Immature natural killer cell (primary cell): ENCODE measurements around the gene ZSCAN25. TPM values are rescaled to one million over a fixed set of nuclear protein-coding genes. Genes with fewer than 3 reads are reported as not detected.
"Not testable (repeated sequence)": the region's sequence is repeated elsewhere in the genome, so short reads cannot be mapped to it uniquely, and the experiment has no call there.

ENCODE experiments used
- DNase-seq, 3 donors: peaks; one replicate each; pipeline ENCODE4 v3.0.0; 2022; ENCODE audit warnings: mixed read lengths in 1 of 3
- H3K27ac Mint-ChIP-seq, 6 donors: one replicate each; pipeline ENCODE4 v1.8.0; 2020; ENCODE audit warnings: mixed read lengths in 6 of 6, mild to moderate bottlenecking in 5 of 6, inconsistent platforms in 4 of 6, moderate library complexity in 3 of 6
- H3K27me3 Mint-ChIP-seq, 3 donors: one replicate each; pipeline ENCODE4 v1.8.0; 2020 to 2021; ENCODE audit warnings: low read depth in 3 of 3, mild to moderate bottlenecking in 3 of 3, mixed read lengths in 3 of 3, moderate library complexity in 3 of 3, inconsistent platforms in 1 of 3
- H3K36me3 Mint-ChIP-seq, 3 donors: one replicate each; pipeline ENCODE4 v1.8.0; 2020; ENCODE audit warnings: mixed read lengths in 3 of 3, inconsistent platforms in 2 of 3, mild to moderate bottlenecking in 2 of 3
- H3K4me1 Mint-ChIP-seq, 2 donors: one replicate each; pipeline ENCODE4 v1.8.0; 2020; ENCODE audit warnings: inconsistent platforms in 2 of 2, mild to moderate bottlenecking in 2 of 2, mixed read lengths in 2 of 2, moderate library complexity in 1 of 2
- H3K4me3 Mint-ChIP-seq, 5 donors: one replicate each; pipeline ENCODE4 v1.8.0; 2020; ENCODE audit warnings: mild to moderate bottlenecking in 5 of 5, mixed read lengths in 5 of 5, inconsistent platforms in 3 of 5, moderate library complexity in 3 of 5
- H3K9me3 Mint-ChIP-seq, 6 donors: one replicate each; pipeline ENCODE4 v1.8.0; 2020; ENCODE audit warnings: mild to moderate bottlenecking in 6 of 6, mixed read lengths in 6 of 6, inconsistent platforms in 4 of 6, moderate library complexity in 3 of 6
- polyA plus RNA-seq, 3 donors: library from polyadenylated mRNA; unstranded; fragments of 300-500 nt; fragmentation: Illumina TruSeq; gene quantifications; one replicate each; pipeline ENCODE4 v1.2.3, GENCODE V29; 2021

The ZSCAN25 gene
- polyA plus RNA-seq, 3 donors from 2014 or later = 7.6 to 14.9 (median 9.6) TPM

GRCh38 chr7:99623702-99624447, 7.1 kb downstream of the ZSCAN25 start:
- Mint-ChIP-seq H3K4me1 (peaks cover 44 to 46% of the 10 kb centered on the region in 2 donors), H3K27ac (peak overlapping the region; percentile 84 to 95 (median 92)), H3K27me3 (peaks cover 0 to 8% (median 7%) of the 10 kb centered on the region in 3 donors), H3K4me3 (peak overlapping the region; percentile 55 to 82 (median 77)), H3K36me3 (peaks cover 31 to 73% (median 40%) of the 10 kb centered on the region in 3 donors), H3K9me3 (no peaks in the 10 kb centered on the region)
- peak in 1 of 3 donors; percentile 6 for DNase-seq

GRCh38 chr7:99624484-99624883, 7.7 kb downstream of the ZSCAN25 start:
- Mint-ChIP-seq H3K4me3 (peak overlapping the region; percentile 55 to 82 (median 77)), H3K27ac (peak overlapping the region; percentile 84 to 95 (median 92)), H3K9me3 (no peaks in the 10 kb centered on the region), H3K36me3 (peaks cover 25 to 71% (median 35%) of the 10 kb centered on the region in 3 donors), H3K27me3 (peaks cover 0 to 8% (median 6%) of the 10 kb centered on the region in 3 donors), H3K4me1 (peaks cover 39 to 41% of the 10 kb centered on the region in 2 donors)
- peak; percentile 64 to 79 (median 69) for DNase-seq

- no peaks in the 10 kb centered on the region for H3K9me3 Mint-ChIP-seq
- peaks cover 0 to 8% (median 6%) of the 10 kb centered on the region in 3 donors for H3K27me3 Mint-ChIP-seq
- no peak for DNase-seq
- peaks cover 39 to 40% of the 10 kb centered on the region in 2 donors for H3K4me1 Mint-ChIP-seq
- peak overlapping the region in 1 of 5 donors; percentile 79 for H3K4me3 Mint-ChIP-seq
- H3K27ac Mint-ChIP-seq = peak overlapping the region; percentile 84 to 95 (median 92)
- H3K36me3 Mint-ChIP-seq = peaks cover 20 to 72% (median 37%) of the 10 kb centered on the region in 3 donors
These were observed 8.6 kb downstream of the ZSCAN25 start for GRCh38 chr7:99625321-99625720.

GRCh38 chr7:99625961-99626360, 9.2 kb downstream of the ZSCAN25 start:
- H3K27ac Mint-ChIP-seq = peak overlapping the region; percentile 53 to 95 (median 75)
- peaks cover 0 to 8% (median 6%) of the 10 kb centered on the region in 3 donors for H3K27me3 Mint-ChIP-seq
- no peaks in the 10 kb centered on the region for H3K9me3 Mint-ChIP-seq
- H3K36me3 Mint-ChIP-seq = peaks cover 23 to 72% (median 41%) of the 10 kb centered on the region in 3 donors
- no peak for DNase-seq
- H3K4me1 Mint-ChIP-seq = peaks cover 41 to 46% of the 10 kb centered on the region in 2 donors
- H3K4me3 Mint-ChIP-seq = no peak overlapping the region

- Mint-ChIP-seq H3K27ac (peak overlapping the region in 4 of 6 donors; percentile 53 to 95 (median 64)), H3K36me3 (peaks cover 17 to 67% (median 44%) of the 10 kb centered on the region in 3 donors), H3K4me3 (no peak overlapping the region), H3K27me3 (peaks cover 0 to 8% (median 6%) of the 10 kb centered on the region in 3 donors), H3K9me3 (no peaks in the 10 kb centered on the region), H3K4me1 (peaks cover 42 to 53% of the 10 kb centered on the region in 2 donors)
- DNase-seq = no peak
These were observed 9.9 kb downstream of the ZSCAN25 start for GRCh38 chr7:99626661-99627060.

- Mint-ChIP-seq H3K4me1 (peaks cover 38 to 56% of the 10 kb centered on the region in 2 donors), H3K9me3 (no peaks in the 10 kb centered on the region), H3K36me3 (peaks cover 12 to 61% (median 44%) of the 10 kb centered on the region in 3 donors), H3K27ac (no peak overlapping the region), H3K27me3 (peaks cover 0 to 8% (median 6%) of the 10 kb centered on the region in 3 donors), H3K4me3 (no peak overlapping the region)
- no peak for DNase-seq
These were observed 10.8 kb downstream of the ZSCAN25 start for GRCh38 chr7:99627513-99627912.

- no peak overlapping the region for H3K4me3 Mint-ChIP-seq
- H3K9me3 Mint-ChIP-seq = no peaks in the 10 kb centered on the region
- peaks cover 10 to 52% (median 39%) of the 10 kb centered on the region in 3 donors for H3K36me3 Mint-ChIP-seq
- peaks cover 0 to 8% (median 6%) of the 10 kb centered on the region in 3 donors for H3K27me3 Mint-ChIP-seq
- H3K4me1 Mint-ChIP-seq = peaks cover 29 to 48% of the 10 kb centered on the region in 2 donors
- DNase-seq = no peak
- peak overlapping the region in 1 of 6 donors; percentile 40 for H3K27ac Mint-ChIP-seq
These were observed 12.0 kb downstream of the ZSCAN25 start for GRCh38 chr7:99628471-99629465.

GRCh38 chr7:99629643-99630042, 12.9 kb downstream of the ZSCAN25 start:
- no peaks in the 10 kb centered on the region for H3K9me3 Mint-ChIP-seq
- no peak overlapping the region for H3K27ac Mint-ChIP-seq
- peaks cover 0 to 4% (median 3%) of the 10 kb centered on the region in 3 donors for H3K27me3 Mint-ChIP-seq
- H3K36me3 Mint-ChIP-seq = peaks cover 10 to 45% (median 32%) of the 10 kb centered on the region in 3 donors
- H3K4me3 Mint-ChIP-seq = no peak overlapping the region
- DNase-seq = no peak
- H3K4me1 Mint-ChIP-seq = peaks cover 20 to 39% of the 10 kb centered on the region in 2 donors

- Mint-ChIP-seq H3K4me3 (no peak overlapping the region), H3K36me3 (peaks cover 5 to 32% (median 26%) of the 10 kb centered on the region in 3 donors)
- DNase-seq = no peak
These were observed 14.8 kb downstream of the ZSCAN25 start for GRCh38 chr7:99631295-99632109.

GRCh38 chr7:99637414-99637813, 20.7 kb downstream of the ZSCAN25 start:
- not testable (repeated sequence) for H3K27me3 Mint-ChIP-seq, H3K4me1 Mint-ChIP-seq, H3K27ac Mint-ChIP-seq, H3K4me3 Mint-ChIP-seq, DNase-seq, H3K36me3 Mint-ChIP-seq, H3K9me3 Mint-ChIP-seq

More at GRCh38 chr7:99631295-99632109, 14.8 kb downstream of the ZSCAN25 start:
- Mint-ChIP-seq H3K27me3 (peaks cover 0 to 2% (median 0%) of the 10 kb centered on the region in 3 donors), H3K4me1 (peaks cover 4 to 24% of the 10 kb centered on the region in 2 donors), H3K9me3 (no peaks in the 10 kb centered on the region), H3K27ac (peak overlapping the region; percentile 11 to 77 (median 52))

- H3K4me3 Mint-ChIP-seq = no peak overlapping the region
- DNase-seq = no peak
- H3K4me1 Mint-ChIP-seq = no peaks in the 10 kb centered on the region
- H3K9me3 Mint-ChIP-seq = no peaks in the 10 kb centered on the region
- H3K27me3 Mint-ChIP-seq = no peaks in the 10 kb centered on the region
- no peak overlapping the region for H3K27ac Mint-ChIP-seq
- H3K36me3 Mint-ChIP-seq = peaks cover 0 to 4% (median 4%) of the 10 kb centered on the region in 3 donors
These were observed 22.0 kb downstream of the ZSCAN25 start for GRCh38 chr7:99638731-99639130.

GRCh38 chr7:99639267-99639666, 22.5 kb downstream of the ZSCAN25 start:
- Mint-ChIP-seq H3K27ac (no peak overlapping the region), H3K27me3 (no peaks in the 10 kb centered on the region), H3K4me1 (no peaks in the 10 kb centered on the region), H3K4me3 (no peak overlapping the region), H3K9me3 (no peaks in the 10 kb centered on the region), H3K36me3 (peaks cover 0 to 7% (median 6%) of the 10 kb centered on the region in 3 donors)
- DNase-seq = no peak

GRCh38 chr7:99642027-99642426, 25.3 kb downstream of the ZSCAN25 start:
- Mint-ChIP-seq H3K36me3 (peaks cover 10 to 25% (median 21%) of the 10 kb centered on the region in 3 donors), H3K4me3 (no peak overlapping the region), H3K4me1 (no peaks in the 10 kb centered on the region), H3K27ac (no peak overlapping the region), H3K9me3 (no peaks in the 10 kb centered on the region), H3K27me3 (peaks cover 0 to 1% (median 0%) of the 10 kb centered on the region in 3 donors)
- DNase-seq = no peak
